Coronary artery (tissue), 2 donors: ENCODE data around the gene CGB2.
A peak's percentile ranks its signal among the peaks of the same experiment; 100 is the strongest.

Experiments used
- DNase-seq: peaks from one replicate; pipeline ENCODE4 v3.0.0-alpha.2; 2017; ENCODE audit warnings: low spot score
- H3K27ac ChIP-seq, 2 donors: fragments of 200-600 bp; sonication (generic); one replicate each; pipeline ENCODE4 v1.5.1; 2016 to 2019
- H3K4me3 ChIP-seq: fragments of 200-600 bp; sonication (generic); 2 replicates; pipeline ENCODE4 v1.5.1; 2016; ENCODE audit warnings: mild to moderate bottlenecking, moderate library complexity
- TF ChIP-seq, protein P1 (sequence below): fragments of 200-600 bp; sonication (generic); IDR thresholded peaks from one replicate; pipeline ENCODE4 v1.5.1; 2019; ENCODE audit warnings: antibody characterized with exemption

CGB2 gene

DNA sequence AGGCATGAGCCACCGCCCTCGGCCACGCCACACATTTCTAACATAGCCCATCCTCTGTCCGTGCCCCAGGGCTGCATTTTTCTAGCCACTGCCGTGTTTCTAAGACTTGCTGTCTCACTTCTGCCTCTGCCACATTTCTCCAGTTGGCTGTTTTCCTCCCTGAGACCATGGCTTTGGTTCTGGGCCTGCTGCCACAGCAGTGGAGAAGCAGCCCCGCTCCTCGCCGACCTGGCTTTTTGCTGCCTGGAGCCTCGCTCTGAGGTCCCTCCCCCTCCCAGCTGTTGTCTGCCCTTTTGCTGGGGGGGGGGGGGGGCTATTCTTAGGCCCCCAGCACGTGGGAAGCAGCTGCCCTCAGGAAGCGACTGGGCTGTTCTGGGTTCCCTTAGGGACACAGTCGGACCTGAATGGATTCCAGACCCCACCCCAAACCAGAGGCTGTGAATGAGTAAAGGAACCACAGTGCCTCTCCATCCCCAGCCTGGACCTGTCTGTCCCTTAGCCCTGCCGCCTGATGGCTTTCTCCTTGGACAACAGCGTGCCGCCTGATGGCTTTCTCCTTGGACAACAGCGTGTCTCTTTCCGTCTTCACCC is 41.9 kb upstream of the CGB2 start:
- H3K27ac ChIP-seq: no peak overlapping the region
- TF ChIP-seq, protein P1, sequence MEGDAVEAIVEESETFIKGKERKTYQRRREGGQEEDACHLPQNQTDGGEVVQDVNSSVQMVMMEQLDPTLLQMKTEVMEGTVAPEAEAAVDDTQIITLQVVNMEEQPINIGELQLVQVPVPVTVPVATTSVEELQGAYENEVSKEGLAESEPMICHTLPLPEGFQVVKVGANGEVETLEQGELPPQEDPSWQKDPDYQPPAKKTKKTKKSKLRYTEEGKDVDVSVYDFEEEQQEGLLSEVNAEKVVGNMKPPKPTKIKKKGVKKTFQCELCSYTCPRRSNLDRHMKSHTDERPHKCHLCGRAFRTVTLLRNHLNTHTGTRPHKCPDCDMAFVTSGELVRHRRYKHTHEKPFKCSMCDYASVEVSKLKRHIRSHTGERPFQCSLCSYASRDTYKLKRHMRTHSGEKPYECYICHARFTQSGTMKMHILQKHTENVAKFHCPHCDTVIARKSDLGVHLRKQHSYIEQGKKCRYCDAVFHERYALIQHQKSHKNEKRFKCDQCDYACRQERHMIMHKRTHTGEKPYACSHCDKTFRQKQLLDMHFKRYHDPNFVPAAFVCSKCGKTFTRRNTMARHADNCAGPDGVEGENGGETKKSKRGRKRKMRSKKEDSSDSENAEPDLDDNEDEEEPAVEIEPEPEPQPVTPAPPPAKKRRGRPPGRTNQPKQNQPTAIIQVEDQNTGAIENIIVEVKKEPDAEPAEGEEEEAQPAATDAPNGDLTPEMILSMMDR: no peak
- H3K4me3 ChIP-seq: no peak overlapping the region
- no peak for DNase-seq

DNA sequence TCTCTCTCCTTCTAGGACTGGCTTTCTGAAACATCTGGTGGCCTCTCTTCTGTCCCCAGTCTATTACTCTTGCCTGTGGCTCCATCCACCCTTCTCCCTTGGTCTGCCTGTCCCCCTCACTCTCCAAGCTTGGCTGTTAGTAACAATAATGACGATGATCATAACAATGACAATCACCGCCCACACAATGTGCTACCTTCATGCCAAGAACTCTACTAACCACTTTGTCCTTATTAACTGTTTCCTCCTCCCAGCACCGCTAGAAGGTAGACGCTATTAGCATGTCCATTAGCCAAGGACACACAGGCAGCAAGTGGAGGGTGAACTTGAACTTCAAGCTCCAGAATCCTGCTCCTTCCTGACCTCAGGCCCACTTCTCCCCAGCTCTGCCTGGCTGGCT is 41.3 kb upstream of the CGB2 start:
- DNase-seq: no peak
- Histone ChIP-seq H3K4me3 (no peak overlapping the region), H3K27ac (no peak overlapping the region)
- TF ChIP-seq, protein P1: no peak

DNA sequence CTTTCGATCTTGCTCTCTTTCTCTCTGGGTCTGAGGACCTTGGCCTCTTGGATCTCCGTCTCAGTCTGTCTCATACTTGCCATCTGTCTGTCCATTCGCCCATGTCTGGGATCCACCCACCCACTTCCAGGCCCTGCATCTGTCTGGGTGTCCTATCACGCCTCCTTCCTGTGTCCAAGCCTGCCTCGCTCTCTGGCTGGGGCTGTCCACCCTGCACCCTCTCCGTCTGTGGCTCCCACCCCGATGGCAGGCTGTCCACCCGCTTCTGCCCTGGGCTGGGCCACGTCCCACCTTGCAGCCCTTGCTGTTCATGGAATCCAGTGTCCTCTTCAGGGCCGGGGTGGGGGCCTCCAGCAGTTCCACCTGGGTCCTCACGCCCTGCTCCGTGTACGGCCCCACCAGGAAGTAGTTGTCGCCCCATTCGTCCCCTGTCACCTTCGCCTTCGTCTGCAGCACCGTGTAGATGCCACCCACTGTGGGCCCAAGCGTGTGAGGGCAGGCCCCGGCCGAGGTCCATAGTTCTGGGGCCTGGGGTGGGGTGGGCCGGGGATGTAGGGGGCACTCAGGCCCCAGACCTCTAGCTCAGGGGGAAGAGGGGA is 40.6 kb upstream of the CGB2 start:
- H3K4me3 ChIP-seq: peak overlapping the region; percentile 99
- no peak for DNase-seq
- peak overlapping the region; percentile 94 to 100 for H3K27ac ChIP-seq
- TF ChIP-seq, protein P1: no peak

DNA sequence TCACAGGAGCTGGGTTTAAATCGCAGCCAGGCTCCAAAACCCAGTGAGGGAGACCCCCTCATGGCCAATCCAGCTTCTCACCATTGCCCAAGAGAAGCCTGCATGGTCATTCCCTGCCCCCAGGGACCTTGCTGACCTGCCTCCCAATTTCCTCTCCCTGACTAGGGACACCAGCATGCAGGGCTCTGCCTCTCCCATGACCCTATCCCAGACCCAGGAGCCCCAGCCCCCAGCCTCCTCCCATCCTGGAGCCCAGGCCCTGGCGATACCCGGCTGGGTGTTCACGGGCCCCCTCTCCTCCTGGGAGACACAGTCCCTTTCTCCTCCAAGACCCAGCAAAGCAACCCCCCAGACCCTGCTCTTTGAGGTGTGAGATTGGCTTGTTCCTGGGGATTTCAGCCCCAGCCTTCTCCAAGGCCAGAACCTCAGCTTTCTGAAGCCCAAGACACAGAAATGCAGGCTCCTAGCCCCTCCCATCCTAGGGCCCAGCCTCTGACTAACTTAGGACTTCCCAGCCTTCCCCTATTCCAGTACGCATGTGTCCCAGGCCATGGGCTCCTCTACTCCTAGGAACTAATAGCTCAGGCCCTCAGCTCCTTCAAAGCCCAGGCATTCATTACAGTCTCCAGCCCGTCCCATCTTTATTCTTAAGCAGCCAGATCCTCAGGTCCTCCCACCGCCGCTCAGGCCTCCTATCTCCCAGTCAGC is 39.7 kb upstream of the CGB2 start:
- Histone ChIP-seq H3K4me3 (peak overlapping the region; percentile 99), H3K27ac (peak overlapping the region; percentile 94 to 100)
- TF ChIP-seq, protein P1: no peak
- DNase-seq: peak; percentile 86

DNA sequence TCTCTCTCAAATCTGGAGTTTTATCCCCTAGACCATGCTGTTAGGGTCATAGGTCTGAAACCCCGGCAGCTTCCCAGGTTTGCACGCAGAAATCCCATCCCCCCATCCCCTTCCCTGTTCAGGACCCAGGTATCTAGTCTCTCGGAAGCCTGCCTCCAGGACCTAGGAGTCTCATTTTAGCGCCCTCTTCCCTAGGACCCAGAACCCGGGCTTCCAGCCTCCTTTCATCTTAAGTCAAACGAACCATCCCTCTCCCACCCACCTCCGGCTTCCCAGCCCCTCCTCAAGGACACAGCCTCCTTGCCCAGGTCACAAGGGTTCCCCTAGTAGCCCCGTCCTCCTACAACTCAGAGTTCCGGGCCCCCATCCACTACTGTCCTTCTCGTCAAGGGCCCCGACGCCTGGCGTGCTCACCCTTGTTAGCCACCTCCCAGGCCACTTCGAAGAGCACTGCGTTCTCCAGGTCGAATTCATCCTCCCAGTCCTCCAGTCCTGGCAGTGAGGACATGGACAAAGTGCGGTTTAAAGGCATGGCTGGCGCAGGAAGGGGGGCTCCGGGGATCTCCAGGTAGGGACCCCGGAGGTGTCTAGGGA is 39.0 kb upstream of the CGB2 start:
- DNase-seq: peak; percentile 83
- H3K27ac ChIP-seq: peak overlapping the region; percentile 94 to 100
- TF ChIP-seq, protein P1: no peak
- peak overlapping the region; percentile 99 for H3K4me3 ChIP-seq

DNA sequence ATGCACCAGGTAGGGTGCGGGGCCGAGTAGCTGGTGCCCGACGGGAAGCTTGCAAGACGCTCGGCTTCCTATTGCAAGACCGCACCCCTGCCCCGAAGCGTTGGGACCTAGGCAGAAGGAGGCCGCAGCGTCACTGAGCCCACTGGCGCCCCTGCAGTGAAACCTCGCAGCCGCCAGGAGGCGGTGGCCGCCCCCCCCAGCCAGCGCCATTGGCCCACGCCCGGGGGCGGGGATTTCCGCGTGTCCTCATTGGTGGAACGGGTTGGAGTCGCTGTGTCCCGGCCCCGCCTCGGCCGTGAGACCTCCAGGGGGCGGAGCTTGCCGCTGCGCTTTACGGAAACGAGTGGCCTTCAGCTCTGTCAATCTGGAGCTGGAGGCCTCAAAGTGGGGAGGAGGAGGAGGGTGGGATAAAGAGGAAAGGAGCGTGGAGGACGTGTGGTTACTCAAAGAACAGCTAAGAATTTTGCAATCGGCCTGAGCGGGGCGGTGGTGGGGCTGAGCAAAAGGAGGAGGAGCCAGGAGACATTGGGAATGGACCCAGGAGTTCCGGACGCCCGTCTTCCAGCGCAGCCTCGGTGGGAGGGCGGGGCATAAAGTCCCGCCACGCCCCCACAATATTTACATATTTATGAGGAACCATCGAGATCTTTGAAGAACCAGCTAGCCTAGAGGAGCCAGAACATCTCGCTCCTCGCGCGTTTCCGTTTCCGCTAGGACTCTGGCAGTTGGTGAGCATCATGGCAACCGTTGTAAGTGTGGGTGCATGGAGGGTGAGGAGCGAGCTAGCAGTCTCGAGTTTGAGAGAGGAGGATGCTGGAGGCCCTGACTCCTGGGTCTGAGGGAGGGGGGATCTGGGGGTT is 38.3 kb upstream of the CGB2 start, which contains the start of the genes GYS1 and RUVBL2:
Gene GYS1 (minus strand): TSS at position 135 of the 860 bp plus-strand sequence. CDS start 197 bp downstream, outside the sequence.
Gene RUVBL2 (plus strand): TSS at position 713 of the 860 bp plus-strand sequence. CDS start 25 bp downstream, at position 738.
- TF ChIP-seq, protein P1: peak; percentile 96
- Histone ChIP-seq H3K27ac (peak within 1 kb of the TSS; percentile 94 to 100), H3K4me3 (peak within 1 kb of the TSS; percentile 99)
- peak; percentile 100 for DNase-seq
